HFF-Myc (cell line): Measurements from ENCODE around the gene PIEZO1.

Source experiments
- DNase-seq: peaks from one replicate; pipeline ENCODE4 v3.0.0-alpha.2; 2011; ENCODE audit warnings: low read depth; ENCODE audit errors: extremely low read depth
- H3K4me3 ChIP-seq: replicated peaks from 2 replicates; pipeline ENCODE4 v1.5.1; 2011; ENCODE audit warnings: low read depth, mild to moderate bottlenecking, control low read depth, low read length
- TF ChIP-seq, protein P1 (sequence below): IDR thresholded peaks from 2 replicates; pipeline ENCODE4 v1.5.1; 2012; ENCODE audit warnings: mild to moderate bottlenecking, low read depth, low read length, control low read depth; ENCODE audit errors: missing control alignments

The PIEZO1 gene

GRCh38 chr16:88700636-88701482 is 84.2 kb downstream of the PIEZO1 start:
- peak; percentile 47 for DNase-seq
- no peak overlapping the region for H3K4me3 ChIP-seq
- TF ChIP-seq, protein P1, sequence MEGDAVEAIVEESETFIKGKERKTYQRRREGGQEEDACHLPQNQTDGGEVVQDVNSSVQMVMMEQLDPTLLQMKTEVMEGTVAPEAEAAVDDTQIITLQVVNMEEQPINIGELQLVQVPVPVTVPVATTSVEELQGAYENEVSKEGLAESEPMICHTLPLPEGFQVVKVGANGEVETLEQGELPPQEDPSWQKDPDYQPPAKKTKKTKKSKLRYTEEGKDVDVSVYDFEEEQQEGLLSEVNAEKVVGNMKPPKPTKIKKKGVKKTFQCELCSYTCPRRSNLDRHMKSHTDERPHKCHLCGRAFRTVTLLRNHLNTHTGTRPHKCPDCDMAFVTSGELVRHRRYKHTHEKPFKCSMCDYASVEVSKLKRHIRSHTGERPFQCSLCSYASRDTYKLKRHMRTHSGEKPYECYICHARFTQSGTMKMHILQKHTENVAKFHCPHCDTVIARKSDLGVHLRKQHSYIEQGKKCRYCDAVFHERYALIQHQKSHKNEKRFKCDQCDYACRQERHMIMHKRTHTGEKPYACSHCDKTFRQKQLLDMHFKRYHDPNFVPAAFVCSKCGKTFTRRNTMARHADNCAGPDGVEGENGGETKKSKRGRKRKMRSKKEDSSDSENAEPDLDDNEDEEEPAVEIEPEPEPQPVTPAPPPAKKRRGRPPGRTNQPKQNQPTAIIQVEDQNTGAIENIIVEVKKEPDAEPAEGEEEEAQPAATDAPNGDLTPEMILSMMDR = no peak

DNA sequence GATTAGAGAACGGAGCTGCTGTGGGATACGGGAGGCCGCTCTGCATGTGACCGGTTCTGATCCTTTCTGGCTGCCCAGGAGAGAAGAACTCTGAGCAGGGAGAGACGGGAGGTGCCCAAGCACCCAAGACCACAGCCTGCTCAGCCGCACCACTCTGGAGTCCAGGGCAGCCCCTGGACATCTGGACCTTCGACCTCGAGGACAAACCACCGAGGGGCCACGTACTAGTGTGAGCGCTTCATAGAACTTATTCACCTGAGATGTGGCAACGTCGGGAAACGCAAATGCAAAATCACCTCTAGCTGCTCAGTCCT is 84.7 kb downstream of the PIEZO1 start:
- no peak for DNase-seq
- H3K4me3 ChIP-seq = no peak overlapping the region
- TF ChIP-seq, protein P1 = no peak

DNA sequence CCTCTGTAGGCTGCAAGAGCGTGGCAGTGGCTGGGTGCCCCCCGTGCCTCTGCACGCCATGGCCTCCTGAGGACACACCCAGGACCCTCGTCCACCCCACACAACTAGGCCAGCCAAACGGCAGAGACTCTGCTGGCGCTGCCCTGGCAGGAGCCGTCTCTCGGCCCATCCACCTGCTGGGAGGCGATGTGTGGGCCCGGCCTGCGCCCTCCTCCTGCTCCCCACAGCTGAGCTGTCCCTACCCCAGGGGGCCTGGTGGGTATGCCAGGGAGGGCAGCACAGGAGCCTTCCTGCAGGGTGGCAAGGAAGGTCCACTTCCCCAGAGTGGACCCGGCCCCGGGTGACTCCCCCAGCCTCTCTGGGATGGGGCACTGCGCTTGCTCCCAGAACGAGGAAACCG is 85.8 kb downstream of the PIEZO1 start:
- TF ChIP-seq, protein P1 = no peak
- H3K4me3 ChIP-seq = no peak overlapping the region
- no peak for DNase-seq

DNA sequence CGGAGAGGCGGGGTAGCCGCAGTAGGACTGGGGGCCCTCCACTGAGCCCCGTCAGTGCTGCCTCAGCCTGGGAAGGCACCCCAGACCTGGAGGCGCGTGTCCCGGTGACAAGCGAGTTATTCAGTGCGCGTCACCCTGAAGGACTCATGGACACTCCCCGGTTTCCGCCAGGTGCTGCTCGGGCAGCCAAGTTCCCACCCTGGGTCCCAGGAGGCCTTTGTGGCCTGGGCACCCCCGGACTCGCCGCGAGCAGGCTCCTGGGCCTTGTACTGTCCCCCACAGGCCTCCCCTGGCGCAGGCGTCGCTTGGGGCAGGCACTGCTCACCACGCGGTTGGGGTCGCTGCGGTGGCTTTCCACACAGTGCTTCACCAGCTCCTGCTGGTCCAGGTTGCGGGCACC is 86.4 kb downstream of the PIEZO1 start:
- no peak for DNase-seq
- TF ChIP-seq, protein P1 = no peak
- no peak overlapping the region for H3K4me3 ChIP-seq

DNA sequence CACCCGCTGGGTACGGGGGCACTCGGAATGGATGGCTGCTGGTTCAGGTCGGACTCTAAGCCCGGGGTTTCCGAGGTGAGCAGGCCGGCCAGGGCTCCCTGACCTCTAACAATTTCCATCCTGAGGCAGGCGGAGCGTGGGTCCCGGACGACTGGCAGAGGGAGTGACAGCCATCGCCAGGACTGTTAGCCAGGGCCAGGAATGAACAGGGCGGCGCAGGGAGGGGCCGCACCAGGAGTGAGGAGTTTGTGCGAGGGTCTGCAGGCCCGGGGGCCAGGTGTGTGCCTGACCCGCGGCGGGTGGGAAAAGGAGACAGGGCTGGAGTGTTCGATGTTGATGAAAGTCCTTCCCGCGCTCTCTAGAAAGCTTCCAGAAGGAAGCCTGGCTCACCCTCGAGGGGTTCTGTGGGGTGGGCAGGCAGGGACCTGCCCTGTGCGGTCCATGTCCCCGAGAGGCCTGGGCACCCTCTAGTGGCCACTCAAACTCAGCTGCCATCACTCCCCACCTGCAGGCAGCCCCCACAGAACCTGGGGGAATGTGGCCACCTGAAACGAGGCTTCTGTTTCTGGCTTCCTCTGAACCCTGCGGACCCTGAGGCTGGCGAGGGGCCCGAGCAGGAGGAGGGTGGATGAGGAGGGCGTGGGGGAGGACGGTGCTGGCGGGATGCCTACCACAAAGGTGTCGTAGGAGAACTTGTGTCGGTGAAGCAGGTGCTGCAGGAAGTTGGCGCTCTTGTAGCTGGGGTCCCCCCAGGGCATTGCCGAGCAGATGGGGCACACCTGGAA is 87.0 kb downstream of the PIEZO1 start:
- no peak overlapping the region for H3K4me3 ChIP-seq
- TF ChIP-seq, protein P1 = peak; percentile 33
- DNase-seq = no peak

- DNase-seq = no peak
- H3K4me3 ChIP-seq = no peak overlapping the region
- TF ChIP-seq, protein P1 = no peak
Observed at GRCh38 chr16:88697116-88697830, 87.7 kb downstream of the PIEZO1 start.
